Activated naive CD4-positive, alpha-beta T cell treated with anti-CD3 and anti-CD28 coated beads, Interleukin-2, amount 10 ng/mL, durations not matched to agents 7 days and 5 days (primary cell): ENCODE data around the gene OTOR.

ENCODE experiments used
- CTCF ChIA-PET: fragments of 350-600 bp; sonication (Branson Sonifier 250); formaldehyde crosslinking; loops from one replicate; lab custom pipeline; 2021; ENCODE audit warnings: antibody characterized with exemption; lab: Charles Lee
- DNase-seq: peaks from one replicate; pipeline ENCODE4 v3.0.0-alpha.2; 2020
- H3K27ac Mint-ChIP-seq: one replicate; pipeline ENCODE4 v1.8.0; 2021; ENCODE audit warnings: mild to moderate bottlenecking, moderate library complexity, mixed read lengths
- H3K27me3 Mint-ChIP-seq: one replicate; pipeline ENCODE4 v1.8.0; 2021; ENCODE audit warnings: mild to moderate bottlenecking, mixed read lengths
- H3K36me3 Mint-ChIP-seq: one replicate; pipeline ENCODE4 v1.8.0; 2021; ENCODE audit warnings: mixed read lengths
- H3K4me1 Mint-ChIP-seq: one replicate; pipeline ENCODE4 v1.8.0; 2021; ENCODE audit warnings: mixed read lengths
- H3K4me3 Mint-ChIP-seq: one replicate; pipeline ENCODE4 v1.8.0; 2021; ENCODE audit warnings: mild to moderate bottlenecking, moderate library complexity, mixed read lengths
- H3K9me3 Mint-ChIP-seq: one replicate; pipeline ENCODE4 v1.8.0; 2021; ENCODE audit warnings: mixed read lengths

Gene OTOR, protein sequence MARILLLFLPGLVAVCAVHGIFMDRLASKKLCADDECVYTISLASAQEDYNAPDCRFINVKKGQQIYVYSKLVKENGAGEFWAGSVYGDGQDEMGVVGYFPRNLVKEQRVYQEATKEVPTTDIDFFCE

DNA sequence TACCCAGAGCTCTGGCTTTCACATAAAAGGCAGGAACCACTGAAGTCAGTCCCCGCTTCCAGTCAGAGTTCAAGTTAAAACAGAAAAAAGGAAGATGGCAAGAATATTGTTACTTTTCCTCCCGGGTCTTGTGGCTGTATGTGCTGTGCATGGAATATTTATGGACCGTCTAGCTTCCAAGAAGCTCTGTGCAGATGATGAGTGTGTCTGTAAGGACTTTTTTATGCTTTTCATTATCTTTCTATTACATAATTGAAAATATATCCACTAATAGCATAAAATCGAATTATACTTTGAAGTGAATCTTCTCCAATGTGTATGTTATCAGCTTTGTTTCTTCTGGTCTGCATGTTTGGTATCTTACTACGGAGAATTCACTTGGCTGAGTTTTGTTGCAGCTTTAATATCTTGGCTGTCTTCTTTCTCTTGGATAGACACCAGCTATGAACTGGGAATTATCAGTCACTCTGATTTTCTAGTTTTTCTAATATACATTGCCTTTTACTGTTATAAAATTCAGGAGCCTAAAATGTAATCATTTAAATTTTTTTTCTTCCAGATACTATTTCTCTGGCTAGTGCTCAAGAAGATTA, at the start of gene OTOR:
OTOR (plus strand) TSS at position 51 of the 593 bp plus-strand sequence; CDS start at position 95, 44 bp downstream.
- Mint-ChIP-seq H3K27ac (no peak within 1 kb of the TSS), H3K27me3 (peaks cover 14% of the 10 kb centered on the region), H3K36me3 (no peaks in the 10 kb centered on the region), H3K4me3 (no peak within 1 kb of the TSS), H3K9me3 (no peaks in the 10 kb centered on the region), H3K4me1 (no peaks in the 10 kb centered on the region)
- CTCF ChIA-PET, result interaction anchor here (1.3 kb wide), 1 partner anchor 14 kb away, joined by 3 read pairs; no protein-coding TSS in a partner anchor
- no peak for DNase-seq

GRCh38 chr20:16699293-16699692, 48.9 kb upstream of the OTOR start:
- CTCF ChIA-PET, result interaction anchor here (2.7 kb wide), 1 partner anchor 62 kb away, joined by 11 read pairs; no protein-coding TSS in a partner anchor

GRCh38 chr20:16701296-16701695, 46.9 kb upstream of the OTOR start:
- H3K4me3 Mint-ChIP-seq, result no peak overlapping the region
- CTCF ChIA-PET, result interaction anchor here (0.6 to 2.1 kb wide), 2 partner anchors 60 to 120 kb away, joined by 3 to 9 read pairs; no protein-coding TSS in a partner anchor
- DNase-seq, result peak; percentile 56

More at GRCh38 chr20:16699293-16699692, 48.9 kb upstream of the OTOR start:
- Mint-ChIP-seq H3K4me1 (no peaks in the 10 kb centered on the region), H3K9me3 (no peaks in the 10 kb centered on the region), H3K4me3 (no peak overlapping the region), H3K27me3 (peaks cover 8% of the 10 kb centered on the region), H3K27ac (no peak overlapping the region), H3K36me3 (no peaks in the 10 kb centered on the region)
- no peak for DNase-seq

DNA sequence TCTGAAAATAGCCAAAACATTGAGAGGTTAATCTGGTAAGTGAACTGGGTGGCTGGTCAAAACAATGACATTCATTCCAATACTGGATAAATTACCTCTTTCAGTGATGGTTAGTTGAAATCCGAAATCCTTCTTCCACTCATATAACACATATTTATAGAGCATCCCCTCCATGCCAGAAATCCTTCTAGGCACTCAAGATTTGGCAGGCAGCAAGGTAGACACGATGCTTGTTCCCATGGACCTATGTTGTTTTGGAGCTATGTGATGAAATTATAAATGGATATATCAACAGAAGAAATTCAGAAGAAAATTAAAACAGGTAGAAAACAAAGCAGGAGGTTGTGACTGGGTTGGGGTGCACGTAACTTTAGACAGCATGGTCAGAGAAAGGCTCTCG, 44.6 kb upstream of the OTOR start:
- peaks cover 12% of the 10 kb centered on the region for H3K9me3 Mint-ChIP-seq
- H3K4me1 Mint-ChIP-seq, result peaks cover 12% of the 10 kb centered on the region
- no peak overlapping the region for H3K27ac Mint-ChIP-seq
- CTCF ChIA-PET, result no interaction called here
- peaks cover 2% of the 10 kb centered on the region for H3K36me3 Mint-ChIP-seq
- peaks cover 31% of the 10 kb centered on the region for H3K27me3 Mint-ChIP-seq
- DNase-seq, result no peak
- no peak overlapping the region for H3K4me3 Mint-ChIP-seq

More at GRCh38 chr20:16701296-16701695, 46.9 kb upstream of the OTOR start:
- peaks cover 5% of the 10 kb centered on the region for H3K9me3 Mint-ChIP-seq
- no peaks in the 10 kb centered on the region for H3K4me1 Mint-ChIP-seq
- peaks cover 2% of the 10 kb centered on the region for H3K36me3 Mint-ChIP-seq
- no peak overlapping the region for H3K27ac Mint-ChIP-seq
- peaks cover 18% of the 10 kb centered on the region for H3K27me3 Mint-ChIP-seq

DNA sequence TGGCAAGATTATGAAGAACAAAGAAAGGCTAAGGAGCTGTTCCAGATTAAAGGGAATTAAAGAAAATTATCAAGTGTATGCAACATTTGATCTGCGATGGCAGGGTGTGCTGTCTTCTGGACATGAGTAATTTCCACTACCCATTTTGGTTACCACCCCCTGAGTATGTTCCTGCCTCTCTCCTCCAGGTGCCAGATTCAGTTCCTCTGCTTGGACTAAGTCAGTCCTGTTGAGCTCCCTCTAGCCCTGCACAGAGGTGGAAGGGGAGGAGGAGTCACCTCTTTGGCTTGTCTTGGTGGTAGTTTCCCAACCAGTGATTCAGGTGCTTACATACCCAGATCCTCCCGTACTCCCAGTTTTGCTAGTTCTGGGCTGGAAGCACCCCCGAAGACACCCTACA, 40.5 kb upstream of the OTOR start:
- Mint-ChIP-seq H3K27me3 (peaks cover 39% of the 10 kb centered on the region), H3K36me3 (peaks cover 3% of the 10 kb centered on the region), H3K9me3 (peaks cover 12% of the 10 kb centered on the region), H3K4me1 (peaks cover 29% of the 10 kb centered on the region), H3K4me3 (no peak overlapping the region), H3K27ac (no peak overlapping the region)
- CTCF ChIA-PET, result no interaction called here
- DNase-seq, result no peak

DNA sequence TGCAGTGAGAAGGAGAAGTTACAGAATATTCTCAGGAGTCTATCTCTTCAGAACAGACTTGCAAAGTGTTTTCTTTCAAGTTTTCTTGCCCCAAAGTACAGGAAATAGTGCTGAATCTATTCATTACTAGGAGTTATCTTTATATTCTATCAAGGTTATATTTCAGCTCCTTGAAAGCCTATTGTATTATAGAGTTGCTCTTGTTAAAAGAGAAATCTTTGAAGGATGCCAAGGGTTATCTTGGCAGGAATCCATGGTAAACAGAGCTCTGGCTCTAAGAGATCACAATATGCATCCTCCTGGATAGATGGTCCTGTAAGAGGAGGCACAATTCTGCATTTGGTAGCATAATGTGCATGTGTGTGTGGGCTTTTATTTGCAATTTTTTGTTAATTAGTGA, 39.6 kb upstream of the OTOR start:
- Mint-ChIP-seq H3K4me3 (no peak overlapping the region), H3K9me3 (peaks cover 12% of the 10 kb centered on the region), H3K36me3 (peaks cover 3% of the 10 kb centered on the region), H3K27me3 (peaks cover 39% of the 10 kb centered on the region), H3K27ac (peak overlapping the region; percentile 16), H3K4me1 (peaks cover 29% of the 10 kb centered on the region)
- CTCF ChIA-PET, result interaction anchor here (0.7 kb wide), 1 partner anchor 52 kb away, joined by 3 read pairs; no protein-coding TSS in a partner anchor
- DNase-seq, result no peak

- Mint-ChIP-seq H3K9me3 (peaks cover 12% of the 10 kb centered on the region), H3K27ac (peak overlapping the region; percentile 16), H3K4me1 (peaks cover 29% of the 10 kb centered on the region), H3K36me3 (peaks cover 3% of the 10 kb centered on the region), H3K4me3 (no peak overlapping the region), H3K27me3 (peaks cover 39% of the 10 kb centered on the region)
- CTCF ChIA-PET, result interaction anchor here (0.7 kb wide), 1 partner anchor 52 kb away, joined by 3 read pairs; no protein-coding TSS in a partner anchor
- peak; percentile 50 for DNase-seq
Measured at GRCh38 chr20:16709017-16709416, 39.1 kb upstream of the OTOR start.

DNA sequence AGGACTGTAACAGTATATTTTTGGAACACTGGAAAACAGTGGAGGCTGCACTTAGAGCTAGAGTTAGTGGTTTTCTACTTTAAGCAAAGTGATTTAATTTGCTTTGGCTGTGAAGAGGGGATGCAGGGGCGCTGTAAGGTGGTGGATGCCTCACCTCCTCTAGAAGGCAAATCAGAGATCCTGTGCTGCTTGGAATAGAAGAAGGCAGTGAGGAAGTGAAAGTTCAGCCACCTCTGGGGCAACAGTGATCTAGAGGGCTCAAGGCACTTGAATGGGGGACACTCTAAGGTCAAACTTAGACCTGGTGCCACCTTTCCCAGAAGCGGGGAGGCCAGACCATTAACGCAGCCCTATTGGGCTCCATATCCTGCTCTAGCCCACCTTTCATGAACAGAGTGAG, 37.4 kb upstream of the OTOR start:
- CTCF ChIA-PET, result interaction anchor here (0.8 kb wide), 1 partner anchor 51 kb away, joined by 3 read pairs; no protein-coding TSS in a partner anchor
- Mint-ChIP-seq H3K27me3 (peaks cover 40% of the 10 kb centered on the region), H3K4me3 (no peak overlapping the region), H3K36me3 (peaks cover 1% of the 10 kb centered on the region), H3K4me1 (peaks cover 29% of the 10 kb centered on the region), H3K27ac (no peak overlapping the region), H3K9me3 (peaks cover 7% of the 10 kb centered on the region)
- no peak for DNase-seq

- Mint-ChIP-seq H3K36me3 (peaks cover 1% of the 10 kb centered on the region), H3K4me1 (peaks cover 29% of the 10 kb centered on the region), H3K27me3 (peaks cover 30% of the 10 kb centered on the region), H3K9me3 (peaks cover 3% of the 10 kb centered on the region), H3K4me3 (no peak overlapping the region), H3K27ac (no peak overlapping the region)
- CTCF ChIA-PET, result no interaction called here
- no peak for DNase-seq
Measured at GRCh38 chr20:16711661-16712258, 36.4 kb upstream of the OTOR start.

GRCh38 chr20:16712511-16712947, 35.6 kb upstream of the OTOR start:
- no peak overlapping the region for H3K4me3 Mint-ChIP-seq
- CTCF ChIA-PET, result interaction anchor here (1.0 kb wide), 1 partner anchor 10 kb away, joined by 3 read pairs; no protein-coding TSS in a partner anchor
- H3K4me1 Mint-ChIP-seq, result peaks cover 28% of the 10 kb centered on the region
- H3K27ac Mint-ChIP-seq, result no peak overlapping the region
- H3K36me3 Mint-ChIP-seq, result peaks cover 1% of the 10 kb centered on the region
- H3K27me3 Mint-ChIP-seq, result peaks cover 26% of the 10 kb centered on the region
- DNase-seq, result no peak
- H3K9me3 Mint-ChIP-seq, result no peaks in the 10 kb centered on the region

- H3K9me3 Mint-ChIP-seq, result no peaks in the 10 kb centered on the region
- CTCF ChIA-PET, result interaction anchor here (1.0 kb wide), 1 partner anchor 9 kb away, joined by 3 read pairs; no protein-coding TSS in a partner anchor
- H3K27me3 Mint-ChIP-seq, result peaks cover 28% of the 10 kb centered on the region
- no peak for DNase-seq
- peaks cover 22% of the 10 kb centered on the region for H3K4me1 Mint-ChIP-seq
- peaks cover 1% of the 10 kb centered on the region for H3K36me3 Mint-ChIP-seq
- no peak overlapping the region for H3K4me3 Mint-ChIP-seq
- H3K27ac Mint-ChIP-seq, result no peak overlapping the region
Measured at GRCh38 chr20:16713066-16713465, 35.1 kb upstream of the OTOR start.

- CTCF ChIA-PET, result interaction anchor here (0.7 kb wide), 1 partner anchor 30 kb away, joined by 3 read pairs; no protein-coding TSS in a partner anchor
- H3K4me1 Mint-ChIP-seq, result peaks cover 10% of the 10 kb centered on the region
- no peak overlapping the region for H3K27ac Mint-ChIP-seq
- peaks cover 34% of the 10 kb centered on the region for H3K27me3 Mint-ChIP-seq
- no peak overlapping the region for H3K4me3 Mint-ChIP-seq
- H3K9me3 Mint-ChIP-seq, result no peaks in the 10 kb centered on the region
- no peak for DNase-seq
- peaks cover 1% of the 10 kb centered on the region for H3K36me3 Mint-ChIP-seq
Measured at GRCh38 chr20:16714242-16714641, 33.9 kb upstream of the OTOR start.

- Mint-ChIP-seq H3K27me3 (peaks cover 38% of the 10 kb centered on the region), H3K4me3 (no peak overlapping the region)
- CTCF ChIA-PET, result interaction anchor here (0.7 kb wide), 1 partner anchor 30 kb away, joined by 3 read pairs; no protein-coding TSS in a partner anchor
Measured at GRCh38 chr20:16714751-16715150, 33.4 kb upstream of the OTOR start.

DNA sequence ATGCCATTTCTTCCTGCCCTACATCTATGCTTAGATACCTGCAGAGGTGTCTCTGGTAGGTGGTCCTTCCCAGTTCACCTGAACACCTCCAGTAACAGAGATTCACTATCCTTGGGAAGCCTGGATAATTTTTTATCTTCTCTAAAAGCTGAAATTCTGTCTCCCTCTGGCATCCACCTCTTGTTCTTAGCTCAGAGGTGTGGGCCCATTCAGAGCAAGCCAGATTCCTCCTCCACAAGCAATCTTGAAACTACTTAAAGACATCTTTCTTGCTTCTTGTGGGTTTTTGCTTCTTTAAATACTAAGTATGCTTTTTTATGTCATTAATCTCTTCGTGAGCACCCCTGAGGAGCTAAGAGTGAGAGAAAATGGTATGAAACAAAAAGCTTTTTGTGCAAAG, 28.7 kb upstream of the OTOR start:
- CTCF ChIA-PET, result interaction anchor here (0.6 to 1.0 kb wide), 2 partner anchors 10 to 219 kb away, joined by 3 read pairs; partner anchors contain the start of gene SNRPB2
- H3K27me3 Mint-ChIP-seq, result peaks cover 39% of the 10 kb centered on the region
- H3K36me3 Mint-ChIP-seq, result no peaks in the 10 kb centered on the region
- no peaks in the 10 kb centered on the region for H3K4me1 Mint-ChIP-seq
- no peak overlapping the region for H3K27ac Mint-ChIP-seq
- DNase-seq, result no peak
- H3K4me3 Mint-ChIP-seq, result no peak overlapping the region
- no peaks in the 10 kb centered on the region for H3K9me3 Mint-ChIP-seq

More at GRCh38 chr20:16714751-16715150, 33.4 kb upstream of the OTOR start:
- no peak for DNase-seq
- Mint-ChIP-seq H3K4me1 (peaks cover 5% of the 10 kb centered on the region), H3K36me3 (no peaks in the 10 kb centered on the region), H3K9me3 (no peaks in the 10 kb centered on the region), H3K27ac (no peak overlapping the region)
